Measurements from ENCODE around the gene HDAC7. TPM values are rescaled to one million over a fixed set of nuclear protein-coding genes. Genes with fewer than 3 reads are reported as not detected.

HDAC7 gene
- total RNA-seq, 2 donors from 2014 or later = 39.5 to 67.7 TPM

DNA sequence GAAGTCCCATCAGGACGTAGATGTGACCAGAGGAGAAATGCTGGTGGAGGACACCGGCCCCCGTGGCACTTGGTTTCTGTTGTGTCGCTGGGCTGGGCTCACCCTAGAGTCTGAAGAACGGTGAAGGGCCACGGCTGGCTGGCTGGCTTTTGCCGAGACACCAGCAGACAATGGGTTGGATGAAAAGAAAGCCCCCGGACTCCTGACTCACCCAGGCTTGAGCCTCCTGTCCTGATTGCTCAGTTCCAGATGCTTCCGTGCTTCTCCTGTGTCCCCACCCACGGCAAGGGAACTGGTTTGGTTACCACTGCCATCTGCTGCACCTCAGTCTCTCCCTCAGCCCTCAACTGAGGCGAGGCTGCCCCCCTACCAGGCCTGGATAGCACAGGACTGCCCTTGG lies 84.1 kb downstream of the HDAC7 start:
- Histone ChIP-seq H3K36me3 (no peaks in the 10 kb centered on the region), H3K9me3 (no peaks in the 10 kb centered on the region), H3K4me3 (no peak overlapping the region), H3K27me3 (replicated peaks; ENCODE audit: insufficient read depth) (no peaks in the 10 kb centered on the region), H3K27ac (peak overlapping the region; percentile 32 to 66), H3K4me1 (replicated peaks) (no peaks in the 10 kb centered on the region)
- no peak for DNase-seq (ENCODE audit: low spot score)
- TF ChIP-seq CTCF (IDR thresholded peaks at IDR 0.05) = no peak
- TF ChIP-seq POLR2AphosphoS5 (IDR thresholded peaks at IDR 0.05) = no peak
- no peak for TF ChIP-seq POLR2A (IDR thresholded peaks at IDR 0.05)
- intact Hi-C loops (cut with DNase I) = loop anchor here (2.0 kb wide), 1 partner anchor 19 kb away; no protein-coding TSS in a partner anchor
- WGBS = 89% methylated on average over 10 of the region's 11 CpGs

DNA sequence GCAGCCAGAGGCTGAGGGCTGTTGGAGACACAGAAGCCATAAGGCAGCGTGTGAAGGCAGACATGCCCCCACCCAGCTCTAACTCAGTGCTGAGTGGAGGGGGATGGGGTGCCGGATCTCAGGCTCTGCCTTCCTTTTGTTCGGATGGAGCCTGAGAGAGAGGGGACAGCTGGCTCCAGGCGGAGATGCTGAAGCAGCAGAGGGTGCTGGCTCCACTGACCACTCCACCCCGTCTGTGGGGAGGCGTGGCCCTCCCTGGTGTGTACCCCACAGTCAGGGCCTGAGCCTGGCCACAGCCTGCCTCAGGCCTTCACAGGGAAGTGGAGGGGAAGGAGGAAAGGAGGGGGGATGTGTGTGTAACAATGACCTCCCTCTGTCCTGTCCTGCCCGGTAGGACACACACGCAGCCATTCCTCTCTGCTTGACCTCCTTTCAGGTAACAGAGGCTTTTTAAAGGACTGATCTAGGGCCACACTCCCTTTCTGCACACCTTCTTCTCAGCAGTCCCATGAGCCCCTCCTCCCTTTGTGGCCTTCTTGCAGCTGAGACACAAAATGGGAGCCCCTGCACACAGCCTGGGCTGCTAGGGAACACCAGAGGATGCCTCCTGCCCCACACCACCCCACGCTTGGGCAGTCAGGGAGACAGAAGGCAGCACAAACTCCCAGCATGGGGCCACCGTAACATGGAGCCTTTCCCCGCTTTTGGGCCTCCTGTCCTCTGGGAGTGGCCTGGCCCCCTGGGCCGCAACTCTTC lies 84.8 kb downstream of the HDAC7 start:
- H3K4me1 ChIP-seq (replicated peaks) = no peaks in the 10 kb centered on the region
- H3K4me3 ChIP-seq = no peak overlapping the region
- WGBS = 62% methylated on average over 12 of the region's 12 CpGs
- H3K36me3 ChIP-seq = no peaks in the 10 kb centered on the region
- DNase-seq (ENCODE audit: low spot score) = no peak
- TF ChIP-seq CTCF (IDR thresholded peaks at IDR 0.05) (no peak), POLR2AphosphoS5 (IDR thresholded peaks at IDR 0.05) (no peak), POLR2A (IDR thresholded peaks at IDR 0.05) (no peak)
- H3K9me3 ChIP-seq = no peaks in the 10 kb centered on the region
- H3K27ac ChIP-seq = peak overlapping the region; percentile 32 to 66
- intact Hi-C loops (cut with DNase I) = no loop called here
- H3K27me3 ChIP-seq (replicated peaks; ENCODE audit: insufficient read depth) = no peaks in the 10 kb centered on the region

DNA sequence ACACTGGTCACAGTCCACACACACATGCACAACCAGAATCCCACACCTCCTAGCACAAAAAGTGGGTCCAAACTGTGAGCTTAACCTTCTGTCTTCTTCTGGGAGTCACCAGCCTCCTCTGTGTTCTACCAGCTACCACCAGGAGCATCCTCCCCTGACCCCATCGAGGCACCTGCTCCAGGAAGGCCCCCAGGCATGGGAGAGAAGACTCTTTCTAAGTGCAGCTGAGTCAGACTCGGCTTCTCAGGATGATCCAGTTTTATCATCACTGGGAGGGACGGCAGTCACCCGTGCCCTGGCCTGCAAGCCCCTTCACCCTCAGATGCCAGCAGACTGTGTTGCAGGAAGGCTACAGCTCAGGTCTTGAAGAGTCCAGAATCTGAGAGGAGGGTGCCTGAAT lies 86.6 kb downstream of the HDAC7 start:
- no peak for TF ChIP-seq POLR2A (IDR thresholded peaks at IDR 0.05)
- no peak for TF ChIP-seq POLR2AphosphoS5 (IDR thresholded peaks at IDR 0.05)
- no peak for TF ChIP-seq CTCF (IDR thresholded peaks at IDR 0.05)
- Histone ChIP-seq H3K9me3 (no peaks in the 10 kb centered on the region), H3K27me3 (replicated peaks; ENCODE audit: insufficient read depth) (no peaks in the 10 kb centered on the region), H3K4me1 (replicated peaks) (no peaks in the 10 kb centered on the region), H3K36me3 (no peaks in the 10 kb centered on the region), H3K4me3 (no peak overlapping the region), H3K27ac (no peak overlapping the region)
- intact Hi-C loops (cut with DNase I) = no loop called here
- 80% methylated on average over 4 of the region's 4 CpGs for WGBS
- no peak for DNase-seq (ENCODE audit: low spot score)

Other genes with a start within 250 kb of the HDAC7 start
- gene RPAP3, start 113.9 kb downstream of the HDAC7 start, total RNA-seq = 10 to 100 TPM; 15.0 to 26.5 TPM
- 1 to 10 TPM in 1 of 2 donors, not detected in 1; 1.0 TPM for gene ENDOU, start 94.4 kb downstream of the HDAC7 start, total RNA-seq
- gene RAPGEF3, start 61.0 kb downstream of the HDAC7 start, total RNA-seq = 10 to 100 TPM; 19.1 to 28.5 TPM
- 10 to 100 TPM; 39.0 to 52.5 TPM for gene SLC48A1, start 46.7 kb downstream of the HDAC7 start, total RNA-seq
- gene VDR, start 85.1 kb upstream of the HDAC7 start, total RNA-seq = 1 to 10 TPM; 3.4 to 4.3 TPM
- 10 to 100 TPM; 54.6 to 91.1 TPM for gene TMEM106C, start 143.7 kb upstream of the HDAC7 start, total RNA-seq
- gene COL2A1, start 184.6 kb upstream of the HDAC7 start, total RNA-seq = 1 to 10 TPM in 1 of 2 donors, under 1 TPM in 1; 0.14 to 1.9 TPM

Data from prostate gland (tissue), 2 donors.